B cell (primary cell): ENCODE results near the gene LAMP5. TPM values are rescaled to one million over a fixed set of nuclear protein-coding genes. Genes with fewer than 3 reads are reported as not detected.

Experiments used
- ATAC-seq: fragments of 200-7000 bp; cut with Tn5 transposase; one replicate; pipeline ENCODE4 v1.10.0; 2021; ENCODE audit warnings: low read depth, mild to moderate bottlenecking, moderate number of reproducible peaks, moderate library complexity
- CTCF ChIA-PET: fragments of 350-600 bp; sonication (Branson Sonifier 250); formaldehyde crosslinking; loops from one replicate; lab custom pipeline; 2021; ENCODE audit warnings: antibody characterized with exemption, inconsistent platforms; lab: Charles Lee
- POLR2A ChIA-PET: fragments of 350-600 bp; sonication (Branson Sonifier 250); formaldehyde crosslinking; loops from one replicate; lab custom pipeline; 2021; ENCODE audit warnings: antibody characterized with exemption; lab: Charles Lee
- DNase-seq: peaks from one replicate; pipeline ENCODE4 v3.0.0; 2013
- H2AFZ ChIP-seq: 2 replicates; pipeline ENCODE4 v1.6.1; 2012; ENCODE audit warnings: mild to moderate bottlenecking, low read depth, low read length; ENCODE audit not compliant: insufficient read depth, poor library complexity, severe bottlenecking
- H3K27ac ChIP-seq, 2 donors: 1 replicate in 1 of 2; 2 replicates in 1 of 2; pipeline ENCODE4 v1.5.1; 2012 to 2013; ENCODE audit warnings: low read length in 2 of 2, mild to moderate bottlenecking in 2 of 2, moderate library complexity in 1 of 2
- H3K27me3 ChIP-seq, 4 experiments: fragments of 200-600 bp in 1 of 4; sonication (generic) in 1 of 4; replicated peaks in 1 of 4; 1 replicate in 2 of 4; 2 replicates in 2 of 4; pipeline versions ENCODE4 v1.6.1 to v1.7.0; 2013 to 2016; ENCODE audit warnings: low read length in 3 of 4, mild to moderate bottlenecking in 2 of 4, mixed read lengths in 1 of 4, moderate library complexity in 1 of 4; ENCODE audit not compliant: insufficient read depth in 4 of 4, control insufficient read depth in 3 of 4; ENCODE audit errors: control extremely low read depth in 1 of 4
- H3K36me3 ChIP-seq, 2 experiments: replicated peaks in 1 of 2; 1 replicate in 1 of 2; 2 replicates in 1 of 2; pipeline versions ENCODE4 v1.6.1 to v1.7.1; 2013; ENCODE audit warnings: low read length in 1 of 2; ENCODE audit not compliant: insufficient read depth in 2 of 2, control insufficient read depth in 1 of 2; ENCODE audit errors: control extremely low read depth in 1 of 2, extremely low read depth in 1 of 2
- H3K4me1 ChIP-seq, 2 donors: fragments of 200-600 bp in 1 of 2; sonication (generic) in 1 of 2; 1 replicate in 1 of 2; 2 replicates in 1 of 2; pipeline versions ENCODE4 v1.5.1 to v1.6.1; 2013 to 2017; ENCODE audit warnings: low read length in 2 of 2; ENCODE audit not compliant: control insufficient read depth in 2 of 2, insufficient read depth in 2 of 2
- H3K4me2 ChIP-seq: replicated peaks from 2 replicates; pipeline ENCODE3; 2012; ENCODE audit warnings: mild to moderate bottlenecking, low read depth, low read length; ENCODE audit not compliant: poor library complexity, severe bottlenecking
- H3K4me3 ChIP-seq, 5 experiments: fragments of 200-600 bp in 1 of 5; sonication (generic) in 1 of 5; 1 replicate in 3 of 5; 2 replicates in 2 of 5; pipeline versions ENCODE4 v1.5.1 to v1.7.0; 2011 to 2016; ENCODE audit warnings: low read length in 4 of 5, mild to moderate bottlenecking in 4 of 5, low read depth in 2 of 5, control low read depth in 1 of 5, moderate library complexity in 1 of 5; ENCODE audit not compliant: insufficient read depth in 1 of 5; ENCODE audit errors: control extremely low read depth in 1 of 5, extremely low read depth in 1 of 5
- H3K79me2 ChIP-seq: fragments of 200-600 bp; sonication (generic); one replicate; pipeline ENCODE4 v1.6.0; 2016; ENCODE audit warnings: low read length; ENCODE audit not compliant: control insufficient read depth, insufficient read depth
- H3K9ac ChIP-seq: fragments of 200-600 bp; sonication (generic); 2 replicates; pipeline ENCODE4 v1.6.1; 2017; ENCODE audit warnings: mild to moderate bottlenecking, low read length, moderate library complexity
- H3K9me3 ChIP-seq, 3 donors: one replicate each; pipeline versions ENCODE4 v1.6.1 to v1.7.1; 2013; ENCODE audit warnings: low read length in 2 of 3; ENCODE audit not compliant: control insufficient read depth in 2 of 3, insufficient read depth in 1 of 3; ENCODE audit errors: control extremely low read depth in 1 of 3
- H4K20me1 ChIP-seq: 2 replicates; pipeline ENCODE4 v1.6.0; 2012; ENCODE audit warnings: mild to moderate bottlenecking, low read length; ENCODE audit not compliant: insufficient read depth, control insufficient read depth, poor library complexity, severe bottlenecking
- H3K27ac Mint-ChIP-seq: one replicate; pipeline ENCODE4 v1.8.0; 2021; ENCODE audit warnings: mixed read lengths
- H3K27me3 Mint-ChIP-seq: one replicate; pipeline ENCODE4 v1.8.0; 2021; ENCODE audit warnings: mixed read lengths
- H3K4me1 Mint-ChIP-seq: one replicate; pipeline ENCODE4 v1.8.0; 2021; ENCODE audit warnings: mixed read lengths
- H3K4me3 Mint-ChIP-seq: one replicate; pipeline ENCODE4 v1.8.0; 2021; ENCODE audit warnings: mixed read lengths
- H3K9me3 Mint-ChIP-seq: one replicate; pipeline ENCODE4 v1.8.0; 2022; ENCODE audit warnings: mixed read lengths; ENCODE audit not compliant: insufficient read depth
- CTCF ChIP-seq: fragments of 200-600 bp; IDR thresholded peaks from one replicate; pipeline ENCODE4 v1.8.0; 2022; ENCODE audit warnings: antibody characterized with exemption, mild to moderate bottlenecking
- EZH2 ChIP-seq: IDR thresholded peaks from 2 replicates; pipeline ENCODE4 v1.6.1; 2012; ENCODE audit warnings: borderline replicate concordance, low read depth, mild to moderate bottlenecking, moderate library complexity, low read length; ENCODE audit not compliant: insufficient read depth, poor library complexity, severe bottlenecking
- whole genome bisulfite sequencing: methylation state at CpG from one replicate; pipeline ENCODE4 v1.1.5; 2013; ENCODE audit warnings: missing lambda C conversion rate; ENCODE audit not compliant: insufficient coverage; 5-methylcytosine and 5-hydroxymethylcytosine counted together
- intact Hi-C: fragments of 100-400 bp; cut with micrococcal nuclease; formaldehyde crosslinking; loops from one replicate; pipeline ENCODE4 v1.10.0; 2022
- polyA plus RNA-seq: library from polyadenylated mRNA; depleted of rRNA; stranded (reverse); fragments of >200 nt; gene quantifications from 2 replicates; pipeline ENCODE4 v1.2.3, GENCODE V29; 2012
- total RNA-seq, 2 donors: library from RNA; stranded (reverse); fragments of 120-200 nt in 1 of 2; gene quantifications; 1 replicate in 1 of 2; 2 replicates in 1 of 2; pipeline versions ENCODE4 v1.2.3 to v1.2.4, GENCODE V29; 2013 to 2022

The LAMP5 gene
- total and polyA plus RNA-seq, 2 donors (not counting 1 experiment from before 2014, with no cell fraction given): 0.17 to 1.3 TPM

GRCh38 chr20:9492067-9492466, 22.3 kb upstream of the LAMP5 start:
- H3K27me3 Mint-ChIP-seq: peaks cover 15% of the 10 kb centered on the region
- intact Hi-C loops: no loop called here

GRCh38 chr20:9493803-9494202, 20.6 kb upstream of the LAMP5 start:
- no peaks in the 10 kb centered on the region for H3K4me1 Mint-ChIP-seq

More at GRCh38 chr20:9492067-9492466, 22.3 kb upstream of the LAMP5 start:
- H3K27ac ChIP-seq: no peak overlapping the region
- Mint-ChIP-seq H3K27ac (no peak overlapping the region), H3K4me1 (no peaks in the 10 kb centered on the region), H3K4me3 (no peak overlapping the region), H3K9me3 (peaks cover 2% of the 10 kb centered on the region)
- no peaks in the 10 kb centered on the region for H3K9me3 ChIP-seq
- no peak overlapping the region for H2AFZ ChIP-seq
- ATAC-seq: no peak
- no peak overlapping the region for H3K4me2 ChIP-seq
- H3K4me1 ChIP-seq: no peaks in the 10 kb centered on the region
- 100% methylated on average over 1 of the region's 4 CpGs for WGBS
- DNase-seq: no peak
- CTCF ChIA-PET: no interaction called here
- H3K27me3 ChIP-seq: peaks cover 0 to 6% (median 0%) of the 10 kb centered on the region in 4 experiments
- TF ChIP-seq EZH2 (no peak), CTCF (no peak)
- H3K79me2 ChIP-seq: no peaks in the 10 kb centered on the region
- no peak overlapping the region for H3K4me3 ChIP-seq
- POLR2A ChIA-PET: no interaction called here
- H3K36me3 ChIP-seq: no peaks in the 10 kb centered on the region
- no peak overlapping the region for H3K9ac ChIP-seq
- H4K20me1 ChIP-seq: no peaks in the 10 kb centered on the region

More at GRCh38 chr20:9493803-9494202, 20.6 kb upstream of the LAMP5 start:
- ATAC-seq: no peak
- Histone ChIP-seq H2AFZ (no peak overlapping the region), H4K20me1 (no peaks in the 10 kb centered on the region), H3K4me2 (no peak overlapping the region), H3K27me3 (peaks cover 0 to 6% (median 0%) of the 10 kb centered on the region in 4 experiments), H3K27ac (no peak overlapping the region), H3K79me2 (no peaks in the 10 kb centered on the region), H3K9ac (no peak overlapping the region), H3K36me3 (no peaks in the 10 kb centered on the region), H3K4me1 (no peaks in the 10 kb centered on the region), H3K9me3 (peaks cover 0 to 2% (median 0%) of the 10 kb centered on the region in 3 donors), H3K4me3 (no peak overlapping the region)
- no peak overlapping the region for H3K27ac Mint-ChIP-seq
- DNase-seq: no peak
- TF ChIP-seq CTCF (no peak), EZH2 (no peak)
- ChIA-PET CTCF (no interaction called here), POLR2A (no interaction called here)
- no peak overlapping the region for H3K4me3 Mint-ChIP-seq
- no CpG with 5 or more reads among the region's 2 CpGs for WGBS
- peaks cover 2% of the 10 kb centered on the region for H3K9me3 Mint-ChIP-seq
- intact Hi-C loops: no loop called here
- H3K27me3 Mint-ChIP-seq: peaks cover 15% of the 10 kb centered on the region
